Endothelial cell of umbilical vein (primary cell): ENCODE data around the gene SPON1.

Experiments used
- CTCF ChIP-seq, 2 donors: IDR thresholded peaks; 1 replicate in 1 of 2; 2 replicates in 1 of 2; pipeline ENCODE4 v1.5.1; 2011; ENCODE audit warnings: low read length in 2 of 2, mild to moderate bottlenecking in 2 of 2, moderate library complexity in 2 of 2, control low read depth in 1 of 2, inconsistent platforms in 1 of 2, low read depth in 1 of 2; ENCODE audit not compliant: insufficient read depth in 1 of 2; ENCODE audit errors: extremely low read depth in 1 of 2
- EZH2 ChIP-seq: IDR thresholded peaks from 2 replicates; pipeline ENCODE4 v1.6.1; 2012; ENCODE audit warnings: borderline replicate concordance, low read depth, mild to moderate bottlenecking, moderate library complexity, low read length, inconsistent platforms; ENCODE audit not compliant: severe bottlenecking
- GATA2 ChIP-seq: IDR thresholded peaks from 2 replicates; pipeline ENCODE4 v1.7.0; 2011; ENCODE audit warnings: low read depth, mild to moderate bottlenecking, moderate library complexity, mixed read lengths, low read length; ENCODE audit not compliant: insufficient read length, insufficient read depth
- JUN ChIP-seq: IDR thresholded peaks from 2 replicates; pipeline ENCODE4 v1.6.1; 2011; ENCODE audit warnings: borderline replicate concordance, low read depth; ENCODE audit not compliant: insufficient read length, insufficient read depth
- MAX ChIP-seq: IDR thresholded peaks from 2 replicates; pipeline ENCODE4 v1.6.1; 2011; ENCODE audit not compliant: insufficient read depth, insufficient read length
- MYC ChIP-seq: IDR thresholded peaks from one replicate; pipeline ENCODE4 v1.6.1; 2011; ENCODE audit warnings: mild to moderate bottlenecking, low read depth, low read length
- POLR2A ChIP-seq: IDR thresholded peaks from 2 replicates; pipeline ENCODE4 v1.6.1; 2012; ENCODE audit warnings: low read depth, mild to moderate bottlenecking, control low read depth, low read length
- POLR2AphosphoS5 ChIP-seq: IDR thresholded peaks from 2 replicates; pipeline ENCODE4 v1.6.1; 2012; ENCODE audit warnings: low read depth, mild to moderate bottlenecking, control low read depth, low read length, moderate library complexity; ENCODE audit not compliant: insufficient read depth

- TF ChIP-seq POLR2A (no peak), MAX (no peak), CTCF (IDR thresholded peaks at IDR 0.05; ENCODE audit: extremely low read depth in 1 of 2, insufficient read depth in 1 of 2, low read depth in 1 of 2, low read length in 2 of 2) (no peak), POLR2AphosphoS5 (no peak), EZH2 (no peak), MYC (no peak), JUN (no peak), GATA2 (no peak)
Observed at GRCh38 chr11:14133381-14133780, 170.9 kb downstream of the SPON1 start.
